Loucy (cell line): ENCODE measurements around the gene FAM98A.

Experiments used
- H2AFZ ChIP-seq: fragments of 200-600 bp; sonication (generic); 2 replicates; pipeline ENCODE4 v1.6.0; 2016; ENCODE audit warnings: antibody characterized with exemption, mild to moderate bottlenecking, low read length, moderate library complexity
- H3F3A ChIP-seq: fragments of 200-600 bp; 2 replicates; pipeline ENCODE4 v1.6.0; 2016; ENCODE audit warnings: antibody characterized with exemption, low read depth, mild to moderate bottlenecking
- H3K27me3 ChIP-seq: fragments of 200-600 bp; sonication (generic); 2 replicates; pipeline ENCODE4 v1.6.1; 2014; ENCODE audit warnings: low read length, mild to moderate bottlenecking; ENCODE audit not compliant: insufficient read depth, poor library complexity, severe bottlenecking
- H3K36me3 ChIP-seq: fragments of 200-600 bp; sonication (generic); 2 replicates; pipeline ENCODE4 v1.6.1; 2016; ENCODE audit warnings: low read length; ENCODE audit not compliant: insufficient read depth
- H3K4me1 ChIP-seq: fragments of 200-600 bp; sonication (generic); 2 replicates; pipeline ENCODE4 v1.5.1; 2014; ENCODE audit warnings: low read length, mild to moderate bottlenecking; ENCODE audit not compliant: insufficient read depth, poor library complexity, severe bottlenecking
- H3K4me2 ChIP-seq: fragments of 200-600 bp; sonication (generic); 2 replicates; pipeline ENCODE4 v1.6.0; 2014; ENCODE audit warnings: antibody characterized with exemption, low read length, low read depth, mild to moderate bottlenecking; ENCODE audit not compliant: poor library complexity, severe bottlenecking
- H3K4me3 ChIP-seq: fragments of 200-600 bp; sonication (generic); 2 replicates; pipeline ENCODE4 v1.5.1; 2014; ENCODE audit warnings: low read length, mild to moderate bottlenecking, mixed read lengths; ENCODE audit not compliant: poor library complexity, severe bottlenecking
- H3K79me2 ChIP-seq: fragments of 200-600 bp; sonication (generic); 2 replicates; pipeline ENCODE4 v1.6.1; 2014; ENCODE audit warnings: low read length; ENCODE audit not compliant: insufficient read depth
- H3K9ac ChIP-seq: fragments of 200-600 bp; sonication (generic); 2 replicates; pipeline ENCODE4 v1.6.0; 2014; ENCODE audit warnings: mild to moderate bottlenecking, low read depth, low read length, moderate library complexity; ENCODE audit not compliant: poor library complexity, severe bottlenecking
- H3K9me2 ChIP-seq: fragments of 200-600 bp; sonication (generic); replicated peaks from 2 replicates; pipeline ENCODE4 v1.6.1; 2016; ENCODE audit warnings: low read depth, low read length, mixed read lengths
- H3K9me3 ChIP-seq: fragments of 200-600 bp; sonication (generic); 2 replicates; pipeline ENCODE4 v1.6.1; 2014; ENCODE audit warnings: mild to moderate bottlenecking, antibody characterized with exemption, low read length, low read depth; ENCODE audit not compliant: insufficient read depth
- H4K20me1 ChIP-seq: fragments of 200-600 bp; sonication (generic); 2 replicates; pipeline ENCODE4 v1.6.0; 2014; ENCODE audit warnings: antibody characterized with exemption, low read length, mild to moderate bottlenecking; ENCODE audit not compliant: insufficient read depth, poor library complexity, severe bottlenecking
- CTCF ChIP-seq: fragments of 200-600 bp; sonication (generic); conservative IDR thresholded peaks from 2 replicates; pipeline ENCODE4 v1.5.1; 2014; ENCODE audit warnings: mild to moderate bottlenecking, antibody characterized with exemption, low read length
- EZH2phosphoT487 ChIP-seq: fragments of 200-600 bp; IDR thresholded peaks from 2 replicates; pipeline ENCODE4 v1.6.1; 2018; ENCODE audit warnings: antibody characterized with exemption, mild to moderate bottlenecking, moderate library complexity, borderline replicate concordance

The FAM98A gene

DNA sequence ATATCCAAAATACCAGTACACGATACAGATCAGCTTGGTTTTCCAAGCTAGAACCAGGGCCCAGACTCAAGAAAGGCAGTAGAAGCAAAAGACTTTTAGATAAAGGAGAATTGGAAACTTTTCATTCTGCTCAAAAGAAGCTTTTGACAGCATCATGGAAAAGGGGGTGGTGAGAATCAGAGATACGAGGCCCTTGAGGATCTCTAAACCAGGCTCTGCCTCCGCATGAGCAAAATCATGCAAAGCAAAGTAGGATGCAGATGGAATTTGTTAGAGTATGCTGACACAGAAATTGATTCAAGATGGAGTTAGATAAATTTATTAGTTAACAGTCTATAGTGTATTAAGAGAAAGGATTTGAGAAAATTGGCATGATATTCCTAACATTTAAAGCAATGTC lies 39.8 kb downstream of the FAM98A start:
- Histone ChIP-seq H3K27me3 (no peaks in the 10 kb centered on the region), H3K9me3 (no peaks in the 10 kb centered on the region), H3K4me2 (no peak overlapping the region), H2AFZ (no peak overlapping the region), H3K9me2 (no peaks in the 10 kb centered on the region), H3F3A (no peaks in the 10 kb centered on the region), H3K36me3 (no peaks in the 10 kb centered on the region), H3K4me3 (no peak overlapping the region), H3K9ac (no peak overlapping the region), H3K79me2 (no peaks in the 10 kb centered on the region), H3K4me1 (peaks cover 8% of the 10 kb centered on the region), H4K20me1 (no peaks in the 10 kb centered on the region)
- TF ChIP-seq EZH2phosphoT487: no peak
- TF ChIP-seq CTCF: no peak

DNA sequence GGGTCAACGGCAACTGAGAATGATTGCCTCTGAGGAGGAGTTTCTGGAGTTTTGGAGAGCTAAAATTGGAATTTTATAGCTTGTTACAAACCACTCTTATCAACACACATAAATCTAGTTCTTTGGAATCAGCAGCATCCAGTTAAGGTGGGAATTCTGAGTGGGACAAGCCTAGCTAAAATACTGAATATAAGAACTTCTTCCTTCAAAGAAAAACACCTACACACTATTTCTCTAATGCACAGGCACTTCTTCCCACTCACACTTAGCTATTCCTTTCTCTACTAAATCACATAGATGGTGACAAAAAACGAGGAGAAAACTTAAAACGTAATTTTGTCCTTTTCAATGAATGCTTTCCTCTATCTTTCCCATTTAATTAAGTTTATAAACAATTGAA lies 43.4 kb downstream of the FAM98A start:
- Histone ChIP-seq H3K79me2 (no peaks in the 10 kb centered on the region), H2AFZ (no peak overlapping the region), H3F3A (no peaks in the 10 kb centered on the region), H4K20me1 (no peaks in the 10 kb centered on the region), H3K9ac (no peak overlapping the region), H3K9me2 (no peaks in the 10 kb centered on the region), H3K4me2 (no peak overlapping the region), H3K27me3 (no peaks in the 10 kb centered on the region), H3K36me3 (no peaks in the 10 kb centered on the region), H3K4me3 (no peak overlapping the region), H3K9me3 (no peaks in the 10 kb centered on the region), H3K4me1 (peaks cover 8% of the 10 kb centered on the region)
- TF ChIP-seq EZH2phosphoT487: no peak
- no peak for TF ChIP-seq CTCF

GRCh38 chr2:33552758-33553461 lies 46.2 kb downstream of the FAM98A start:
- no peaks in the 10 kb centered on the region for H3K9me3 ChIP-seq
- TF ChIP-seq CTCF (no peak), EZH2phosphoT487 (no peak)
- no peak overlapping the region for H3K9ac ChIP-seq
- H3K4me1 ChIP-seq: peaks cover 8% of the 10 kb centered on the region
- H3K27me3 ChIP-seq: no peaks in the 10 kb centered on the region
- H4K20me1 ChIP-seq: no peaks in the 10 kb centered on the region
- H3F3A ChIP-seq: no peaks in the 10 kb centered on the region
- H3K4me3 ChIP-seq: no peak overlapping the region
- H3K9me2 ChIP-seq: no peaks in the 10 kb centered on the region
- no peaks in the 10 kb centered on the region for H3K36me3 ChIP-seq
- no peaks in the 10 kb centered on the region for H3K79me2 ChIP-seq
- no peak overlapping the region for H2AFZ ChIP-seq
- no peak overlapping the region for H3K4me2 ChIP-seq
